ENCODE data around the gene CCDC81.

CCDC81 gene

GRCh38 chr11:86374069-86374468, 618 bp upstream of the CCDC81 start:
- no peak overlapping the region for H4K8ac ChIP-seq (ENCODE audit: low read depth, low read length)
- H3K36me3 ChIP-seq (ENCODE audit: control insufficient read depth in 1 of 2, insufficient read depth in 2 of 2, low read length in 2 of 2), result no peaks in the 10 kb centered on the region
- H4K91ac ChIP-seq (ENCODE audit: low read depth, low read length), result no peak overlapping the region
- H3K9ac ChIP-seq (ENCODE audit: low read length), result no peak overlapping the region
- no peak overlapping the region for H3K23ac ChIP-seq (ENCODE audit: low read length)
- H2AFZ ChIP-seq (ENCODE audit: insufficient read depth, low read length, poor library complexity), result no peak overlapping the region
- H2BK12ac ChIP-seq (ENCODE audit: low read length), result no peak overlapping the region
- no peak overlapping the region for H3K4me3 ChIP-seq (ENCODE audit: low read depth, low read length)
- peak overlapping the region; percentile 46 for H3K4me2 ChIP-seq (ENCODE audit: low read length)
- H3K79me1 ChIP-seq (ENCODE audit: low read length), result peaks cover 6% of the 10 kb centered on the region
- no peak overlapping the region for H4K12ac ChIP-seq (ENCODE audit: low read depth, low read length)
- no peak for DNase-seq
- H3K4ac ChIP-seq (ENCODE audit: low read depth, low read length), result no peak overlapping the region
- no peaks in the 10 kb centered on the region for H3K9me3 ChIP-seq (ENCODE audit: insufficient read depth, low read depth, low read length)
- H3K27me3 ChIP-seq (ENCODE audit: insufficient read depth, low read length), result no peaks in the 10 kb centered on the region
- H3K4me1 ChIP-seq (ENCODE audit: control insufficient read depth in 1 of 2, insufficient read depth in 2 of 2, low read length in 2 of 2), result peaks cover 3 to 6% of the 10 kb centered on the region in 2 experiments
- H3K14ac ChIP-seq (ENCODE audit: low read length), result no peak overlapping the region
- H2AK5ac ChIP-seq (ENCODE audit: low read length), result no peak overlapping the region
- no CpG with 5 or more reads among the region's 1 CpG for WGBS (ENCODE audit: extremely low coverage, insufficient coverage, insufficient read length)
- no peak overlapping the region for H3K27ac ChIP-seq (ENCODE audit: low read depth, low read length)
- H3K79me2 ChIP-seq (ENCODE audit: control insufficient read depth, insufficient read depth, low read length, poor library complexity), result no peaks in the 10 kb centered on the region
- H3K18ac ChIP-seq (ENCODE audit: low read length), result no peak overlapping the region
- H2BK5ac ChIP-seq (ENCODE audit: low read depth, low read length, poor library complexity), result no peak overlapping the region
- no peak overlapping the region for H2BK120ac ChIP-seq (ENCODE audit: insufficient read depth, low read length, poor library complexity)

- H3K14ac ChIP-seq (ENCODE audit: low read length), result no peak overlapping the region
- H3K4me1 ChIP-seq (ENCODE audit: control insufficient read depth in 1 of 2, insufficient read depth in 2 of 2, low read length in 2 of 2), result peaks cover 0 to 1% of the 10 kb centered on the region in 2 experiments
- no peak overlapping the region for H3K4me3 ChIP-seq (ENCODE audit: low read depth, low read length)
- no peak overlapping the region for H2AK5ac ChIP-seq (ENCODE audit: low read length)
- H2BK120ac ChIP-seq (ENCODE audit: insufficient read depth, low read length, poor library complexity), result no peak overlapping the region
- H3K79me2 ChIP-seq (ENCODE audit: control insufficient read depth, insufficient read depth, low read length, poor library complexity), result no peaks in the 10 kb centered on the region
- DNase-seq, result no peak
- H3K27ac ChIP-seq (ENCODE audit: low read depth, low read length), result no peak overlapping the region
- H3K79me1 ChIP-seq (ENCODE audit: low read length), result peaks cover 3% of the 10 kb centered on the region
- H3K4ac ChIP-seq (ENCODE audit: low read depth, low read length), result no peak overlapping the region
- H2BK5ac ChIP-seq (ENCODE audit: low read depth, low read length, poor library complexity), result no peak overlapping the region
- no peaks in the 10 kb centered on the region for H3K27me3 ChIP-seq (ENCODE audit: insufficient read depth, low read length)
- H4K91ac ChIP-seq (ENCODE audit: low read depth, low read length), result no peak overlapping the region
- no peak overlapping the region for H4K8ac ChIP-seq (ENCODE audit: low read depth, low read length)
- no peak overlapping the region for H4K12ac ChIP-seq (ENCODE audit: low read depth, low read length)
- H3K18ac ChIP-seq (ENCODE audit: low read length), result no peak overlapping the region
- H3K4me2 ChIP-seq (ENCODE audit: low read length), result no peak overlapping the region
- H3K9me3 ChIP-seq (ENCODE audit: insufficient read depth, low read depth, low read length), result no peaks in the 10 kb centered on the region
- no peak overlapping the region for H2AFZ ChIP-seq (ENCODE audit: insufficient read depth, low read length, poor library complexity)
- no peak overlapping the region for H3K23ac ChIP-seq (ENCODE audit: low read length)
- H2BK12ac ChIP-seq (ENCODE audit: low read length), result no peak overlapping the region
- H3K36me3 ChIP-seq (ENCODE audit: control insufficient read depth in 1 of 2, insufficient read depth in 2 of 2, low read length in 2 of 2), result no peaks in the 10 kb centered on the region
- H3K9ac ChIP-seq (ENCODE audit: low read length), result no peak overlapping the region
Measured at GRCh38 chr11:86377972-86378371, 3.3 kb downstream of the CCDC81 start.

GRCh38 chr11:86380295-86381059, 5.8 kb downstream of the CCDC81 start:
- Histone ChIP-seq H2BK120ac (ENCODE audit: insufficient read depth, low read length, poor library complexity) (no peak overlapping the region), H2BK5ac (ENCODE audit: low read depth, low read length, poor library complexity) (no peak overlapping the region), H3K9me3 (ENCODE audit: insufficient read depth, low read depth, low read length) (no peaks in the 10 kb centered on the region), H3K4me2 (ENCODE audit: low read length) (no peak overlapping the region), H3K4me1 (ENCODE audit: control insufficient read depth in 1 of 2, insufficient read depth in 2 of 2, low read length in 2 of 2) (no peaks in the 10 kb centered on the region), H2BK12ac (ENCODE audit: low read length) (no peak overlapping the region), H3K23ac (ENCODE audit: low read length) (no peak overlapping the region), H4K8ac (ENCODE audit: low read depth, low read length) (no peak overlapping the region), H3K79me2 (ENCODE audit: control insufficient read depth, insufficient read depth, low read length, poor library complexity) (no peaks in the 10 kb centered on the region), H3K27ac (ENCODE audit: low read depth, low read length) (no peak overlapping the region), H3K36me3 (ENCODE audit: control insufficient read depth in 1 of 2, insufficient read depth in 2 of 2, low read length in 2 of 2) (no peaks in the 10 kb centered on the region), H3K4me3 (ENCODE audit: low read depth, low read length) (no peak overlapping the region), H3K4ac (ENCODE audit: low read depth, low read length) (no peak overlapping the region), H3K79me1 (ENCODE audit: low read length) (no peaks in the 10 kb centered on the region), H3K27me3 (ENCODE audit: insufficient read depth, low read length) (no peaks in the 10 kb centered on the region), H3K18ac (ENCODE audit: low read length) (no peak overlapping the region), H4K12ac (ENCODE audit: low read depth, low read length) (no peak overlapping the region), H2AFZ (ENCODE audit: insufficient read depth, low read length, poor library complexity) (no peak overlapping the region), H3K14ac (ENCODE audit: low read length) (no peak overlapping the region), H4K91ac (ENCODE audit: low read depth, low read length) (no peak overlapping the region), H2AK5ac (ENCODE audit: low read length) (no peak overlapping the region), H3K9ac (ENCODE audit: low read length) (no peak overlapping the region)
- DNase-seq, result no peak
- WGBS (ENCODE audit: extremely low coverage, insufficient coverage, insufficient read length), result no CpG with 5 or more reads among the region's 2 CpGs

GRCh38 chr11:86383041-86383955, 8.6 kb downstream of the CCDC81 start:
- Histone ChIP-seq H3K23ac (ENCODE audit: low read length) (no peak overlapping the region), H3K14ac (ENCODE audit: low read length) (no peak overlapping the region), H3K4me3 (ENCODE audit: low read depth, low read length) (no peak overlapping the region), H3K27me3 (ENCODE audit: insufficient read depth, low read length) (no peaks in the 10 kb centered on the region), H4K91ac (ENCODE audit: low read depth, low read length) (no peak overlapping the region), H2BK120ac (ENCODE audit: insufficient read depth, low read length, poor library complexity) (no peak overlapping the region), H2BK5ac (ENCODE audit: low read depth, low read length, poor library complexity) (no peak overlapping the region), H3K27ac (ENCODE audit: low read depth, low read length) (no peak overlapping the region), H4K8ac (ENCODE audit: low read depth, low read length) (no peak overlapping the region), H3K18ac (ENCODE audit: low read length) (no peak overlapping the region), H3K4me2 (ENCODE audit: low read length) (no peak overlapping the region), H3K79me2 (ENCODE audit: control insufficient read depth, insufficient read depth, low read length, poor library complexity) (no peaks in the 10 kb centered on the region), H2AK5ac (ENCODE audit: low read length) (no peak overlapping the region), H3K4me1 (ENCODE audit: control insufficient read depth in 1 of 2, insufficient read depth in 2 of 2, low read length in 2 of 2) (no peaks in the 10 kb centered on the region), H3K9ac (ENCODE audit: low read length) (no peak overlapping the region), H3K79me1 (ENCODE audit: low read length) (no peaks in the 10 kb centered on the region), H2BK12ac (ENCODE audit: low read length) (no peak overlapping the region), H2AFZ (ENCODE audit: insufficient read depth, low read length, poor library complexity) (no peak overlapping the region), H3K36me3 (ENCODE audit: control insufficient read depth in 1 of 2, insufficient read depth in 2 of 2, low read length in 2 of 2) (no peaks in the 10 kb centered on the region), H4K12ac (ENCODE audit: low read depth, low read length) (no peak overlapping the region), H3K4ac (ENCODE audit: low read depth, low read length) (no peak overlapping the region), H3K9me3 (ENCODE audit: insufficient read depth, low read depth, low read length) (no peaks in the 10 kb centered on the region)
- DNase-seq, result no peak
- no CpG with 5 or more reads among the region's 5 CpGs for WGBS (ENCODE audit: extremely low coverage, insufficient coverage, insufficient read length)
